ENCODE results near the gene CNPPD1. TPM values are rescaled to one million over a fixed set of nuclear protein-coding genes. Genes with fewer than 3 reads are reported as not detected.

The CNPPD1 gene
- total RNA-seq, 1 experiment from 2014 or later: 35.2 TPM

DNA sequence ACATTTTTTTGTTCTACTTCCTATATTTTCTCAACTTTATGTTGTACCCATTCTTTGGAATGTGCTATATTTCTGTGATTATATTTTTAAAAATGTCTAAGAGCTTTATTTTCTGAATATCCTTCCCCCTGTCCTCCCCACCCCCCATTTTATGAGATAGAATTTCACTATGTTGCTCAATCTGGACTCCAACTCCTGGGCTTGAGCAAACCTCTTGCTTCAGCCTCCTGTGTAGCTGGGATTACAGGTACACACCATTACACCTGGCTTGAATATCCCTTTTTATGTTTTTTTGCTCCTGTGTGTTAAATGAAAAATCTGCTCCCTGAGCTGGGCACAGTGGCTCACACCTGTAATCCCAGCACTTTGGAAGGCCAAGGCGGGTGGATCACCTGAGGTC is 20.7 kb upstream of the CNPPD1 start:
- H3K36me3 ChIP-seq: no peaks in the 10 kb centered on the region
- H3K9me3 ChIP-seq: no peaks in the 10 kb centered on the region
- no peaks in the 10 kb centered on the region; the same call in 1 of the 2 replicates for H3K27me3 ChIP-seq
- no peak for DNase-seq
- no peak overlapping the region for H3K4me3 ChIP-seq

DNA sequence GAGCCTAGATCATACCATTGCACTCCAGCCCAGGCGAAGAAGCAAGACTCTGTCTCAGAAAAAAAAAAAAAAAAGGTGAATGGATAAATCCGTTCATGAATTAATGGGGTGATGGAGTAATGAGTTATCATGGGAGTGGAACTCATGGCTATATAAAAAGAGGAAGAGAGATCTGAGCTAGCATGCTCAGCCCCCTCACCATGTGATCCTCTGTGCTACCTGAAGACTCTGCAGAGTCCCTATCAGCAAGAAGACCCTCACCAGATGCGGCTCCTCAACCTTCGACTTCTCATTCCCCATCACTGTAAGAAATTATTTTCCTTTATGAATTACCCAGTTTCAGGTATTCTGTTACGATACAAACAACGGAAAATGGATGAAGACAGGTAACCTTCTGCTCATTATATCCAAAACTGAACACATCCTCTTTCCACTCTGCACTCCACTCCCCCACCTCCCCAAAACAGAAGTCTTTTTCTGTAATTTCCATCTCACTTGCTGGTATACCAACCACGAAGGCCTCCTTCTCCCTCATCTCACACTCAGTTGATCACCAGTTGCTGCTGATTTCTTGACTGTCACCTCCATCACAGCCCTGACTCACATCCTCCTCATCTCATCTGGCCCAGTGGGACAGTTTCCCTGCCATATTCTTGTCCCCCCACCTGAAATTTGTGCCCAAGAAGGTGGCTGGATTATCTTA is 10.2 kb upstream of the CNPPD1 start:
- no peaks in the 10 kb centered on the region for H3K27me3 ChIP-seq
- H3K4me3 ChIP-seq: no peak overlapping the region
- H3K9me3 ChIP-seq: no peaks in the 10 kb centered on the region
- no peak for DNase-seq
- peaks cover 19% of the 10 kb centered on the region for H3K36me3 ChIP-seq

DNA sequence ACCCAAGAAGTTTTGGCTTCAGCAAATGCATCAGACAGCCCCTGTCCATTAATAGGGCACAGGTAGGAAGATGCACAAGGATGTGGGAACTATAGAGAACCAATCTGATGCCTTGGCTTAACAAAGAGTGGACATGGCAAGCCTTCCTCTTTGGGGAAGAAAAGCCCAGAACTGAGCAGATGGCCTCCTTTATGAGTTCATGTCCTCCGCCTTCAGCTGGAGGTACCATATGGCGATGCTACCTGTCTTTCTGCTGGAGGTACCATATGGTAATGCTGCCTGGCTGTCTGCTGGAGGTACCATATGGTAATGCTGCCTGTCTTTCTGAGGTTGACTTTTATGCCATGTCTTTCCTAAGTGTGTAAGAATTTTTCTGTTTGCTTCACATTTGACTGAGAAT is 7.4 kb upstream of the CNPPD1 start:
- H3K36me3 ChIP-seq: peaks cover 41% of the 10 kb centered on the region
- H3K9me3 ChIP-seq: no peaks in the 10 kb centered on the region
- no peak for DNase-seq
- H3K4me3 ChIP-seq: no peak overlapping the region
- H3K27me3 ChIP-seq: no peaks in the 10 kb centered on the region

DNA sequence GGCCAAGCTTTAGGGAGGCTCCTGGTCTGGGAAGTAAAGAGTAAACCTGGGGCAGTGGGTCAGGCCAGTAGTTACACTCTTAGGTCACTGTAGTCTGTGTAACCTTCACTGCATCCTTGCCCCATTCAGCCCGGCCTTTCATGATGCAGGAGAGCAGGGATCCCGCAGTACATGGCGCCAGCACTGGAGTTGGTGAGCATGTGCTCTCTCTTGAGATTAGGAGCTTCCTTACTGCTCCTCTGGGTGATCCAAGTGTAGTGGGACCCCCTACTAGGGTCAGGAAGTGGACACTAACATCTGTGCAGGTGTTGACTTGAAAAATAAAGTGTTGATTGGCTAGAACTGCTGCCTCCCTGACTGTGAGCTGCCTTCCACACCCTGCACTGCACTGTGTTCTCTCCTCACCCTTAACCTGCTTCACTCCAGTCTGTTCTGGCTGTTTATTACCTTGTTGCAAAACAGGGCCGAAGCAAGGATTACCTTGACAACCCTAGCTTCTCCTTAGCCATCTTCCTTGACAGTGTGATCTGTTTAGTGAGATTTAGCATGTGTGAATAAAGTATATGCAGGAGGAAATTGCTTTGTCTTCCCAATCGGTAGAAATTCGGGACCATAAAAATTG is 6.5 kb upstream of the CNPPD1 start:
- Histone ChIP-seq H3K4me3 (no peak overlapping the region), H3K36me3 (peaks cover 45% of the 10 kb centered on the region), H3K9me3 (no peaks in the 10 kb centered on the region), H3K27me3 (no peaks in the 10 kb centered on the region)
- no peak for DNase-seq

DNA sequence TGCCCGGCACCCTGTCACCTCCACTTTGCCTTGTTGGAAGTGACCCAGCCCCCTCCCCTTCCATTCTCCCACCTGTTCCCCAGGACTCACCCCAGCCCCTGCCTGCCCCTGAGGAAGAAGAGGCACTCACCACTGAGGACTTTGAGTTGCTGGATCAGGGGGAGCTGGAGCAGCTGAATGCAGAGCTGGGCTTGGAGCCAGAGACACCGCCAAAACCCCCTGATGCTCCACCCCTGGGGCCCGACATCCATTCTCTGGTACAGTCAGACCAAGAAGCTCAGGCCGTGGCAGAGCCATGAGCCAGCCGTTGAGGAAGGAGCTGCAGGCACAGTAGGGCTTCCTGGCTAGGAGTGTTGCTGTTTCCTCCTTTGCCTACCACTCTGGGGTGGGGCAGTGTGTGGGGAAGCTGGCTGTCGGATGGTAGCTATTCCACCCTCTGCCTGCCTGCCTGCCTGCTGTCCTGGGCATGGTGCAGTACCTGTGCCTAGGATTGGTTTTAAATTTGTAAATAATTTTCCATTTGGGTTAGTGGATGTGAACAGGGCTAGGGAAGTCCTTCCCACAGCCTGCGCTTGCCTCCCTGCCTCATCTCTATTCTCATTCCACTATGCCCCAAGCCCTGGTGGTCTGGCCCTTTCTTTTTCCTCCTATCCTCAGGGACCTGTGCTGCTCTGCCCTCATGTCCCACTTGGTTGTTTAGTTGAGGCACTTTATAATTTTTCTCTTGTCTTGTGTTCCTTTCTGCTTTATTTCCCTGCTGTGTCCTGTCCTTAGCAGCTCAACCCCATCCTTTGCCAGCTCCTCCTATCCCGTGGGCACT is 5.8 kb upstream of the CNPPD1 start:
- H3K36me3 ChIP-seq: peaks cover 45% of the 10 kb centered on the region
- no peaks in the 10 kb centered on the region for H3K27me3 ChIP-seq

DNA sequence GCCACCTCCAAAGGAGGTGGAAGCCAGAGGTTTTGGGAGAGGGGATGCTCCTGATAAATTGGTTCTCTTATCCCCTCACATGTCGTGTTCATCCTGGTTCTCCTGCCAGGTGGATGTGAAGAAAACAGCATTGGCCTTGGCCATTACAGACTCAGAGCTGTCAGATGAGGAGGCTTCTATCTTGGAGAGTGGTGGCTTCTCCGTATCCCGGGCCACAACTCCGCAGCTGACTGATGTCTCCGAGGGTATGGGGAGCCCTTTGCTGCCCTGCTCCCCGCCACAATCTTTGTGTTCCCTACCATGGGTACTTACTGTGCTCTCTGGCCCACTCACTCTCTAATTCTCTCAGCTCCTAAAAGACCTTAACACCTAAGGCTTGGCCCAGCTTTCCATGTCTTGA is 4.8 kb upstream of the CNPPD1 start:
- DNase-seq: no peak
- no peaks in the 10 kb centered on the region for H3K9me3 ChIP-seq
- no peak overlapping the region for H3K4me3 ChIP-seq
- no peaks in the 10 kb centered on the region for H3K27me3 ChIP-seq
- peaks cover 45% of the 10 kb centered on the region for H3K36me3 ChIP-seq

More for the DNA sequence above, 5.8 kb upstream of the CNPPD1 start:
- no peak for DNase-seq
- Histone ChIP-seq H3K9me3 (no peaks in the 10 kb centered on the region), H3K4me3 (no peak overlapping the region)

DNA sequence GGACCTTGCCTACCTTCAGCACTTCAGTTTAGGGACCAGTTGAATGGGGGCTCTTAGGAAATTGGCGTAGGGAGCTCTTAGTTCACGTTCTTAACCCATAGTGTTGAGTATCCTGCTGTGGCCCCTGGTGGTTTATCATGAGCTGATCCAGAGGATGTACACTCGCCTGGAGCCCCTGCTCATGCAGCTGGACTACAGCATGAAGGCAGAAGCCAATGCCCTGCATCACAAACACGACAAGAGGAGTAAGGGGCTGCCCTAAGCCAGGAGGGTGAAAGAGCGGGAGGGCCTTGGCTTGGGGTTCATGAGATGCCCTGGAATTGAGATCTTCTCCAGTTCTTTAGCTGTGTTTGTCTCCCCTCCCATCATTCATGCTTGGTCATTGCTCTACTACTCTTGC is 4.2 kb upstream of the CNPPD1 start:
- H3K27me3 ChIP-seq: no peaks in the 10 kb centered on the region
- DNase-seq: no peak
- no peak overlapping the region for H3K4me3 ChIP-seq
- no peaks in the 10 kb centered on the region for H3K9me3 ChIP-seq
- H3K36me3 ChIP-seq: peaks cover 45% of the 10 kb centered on the region

DNA sequence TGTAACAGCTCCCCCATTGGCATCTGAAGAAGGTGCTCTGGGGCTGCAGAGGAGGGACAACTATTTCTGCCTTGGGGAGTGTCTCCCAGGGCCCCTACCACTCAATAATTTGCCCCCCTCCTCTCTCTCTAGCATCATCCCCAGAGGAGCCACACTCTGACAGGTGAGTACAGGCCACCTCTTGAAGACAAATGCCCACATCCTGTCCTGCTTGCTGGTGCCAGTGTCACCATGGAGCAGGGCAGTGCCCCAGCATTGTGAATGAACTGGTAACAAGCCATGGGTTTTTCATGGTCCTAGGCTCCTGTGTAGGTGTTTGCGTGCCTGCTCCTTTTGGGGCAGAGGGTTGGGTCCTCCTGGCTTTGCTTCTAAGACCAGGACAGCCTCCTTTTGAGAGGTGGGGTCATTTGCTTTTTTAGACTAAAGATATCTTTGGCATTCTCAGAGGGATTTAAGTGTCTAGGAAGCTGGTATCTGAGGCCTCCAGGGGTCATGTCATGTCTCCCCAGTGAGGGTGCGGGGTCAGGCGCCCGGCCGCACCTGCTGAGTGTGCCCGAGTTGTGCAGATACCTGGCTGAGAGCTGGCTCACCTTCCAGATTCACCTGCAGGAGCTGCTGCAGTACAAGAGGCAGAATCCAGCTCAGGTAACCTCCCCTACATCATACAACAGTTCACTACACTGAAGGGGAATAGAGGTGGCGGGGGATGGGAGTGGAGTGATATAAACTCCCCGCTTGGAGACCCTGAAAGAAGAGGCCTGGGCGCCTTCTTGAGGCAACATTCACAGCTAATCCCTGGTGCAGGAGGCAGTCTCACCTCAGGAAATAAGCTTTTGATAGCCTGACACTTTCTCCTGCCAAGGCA is 3.1 kb upstream of the CNPPD1 start:
- Histone ChIP-seq H3K36me3 (peaks cover 48% of the 10 kb centered on the region), H3K4me3 (no peak overlapping the region; the same call in 1 of the 2 replicates), H3K27me3 (no peaks in the 10 kb centered on the region), H3K9me3 (no peaks in the 10 kb centered on the region)
- DNase-seq: no peak

DNA sequence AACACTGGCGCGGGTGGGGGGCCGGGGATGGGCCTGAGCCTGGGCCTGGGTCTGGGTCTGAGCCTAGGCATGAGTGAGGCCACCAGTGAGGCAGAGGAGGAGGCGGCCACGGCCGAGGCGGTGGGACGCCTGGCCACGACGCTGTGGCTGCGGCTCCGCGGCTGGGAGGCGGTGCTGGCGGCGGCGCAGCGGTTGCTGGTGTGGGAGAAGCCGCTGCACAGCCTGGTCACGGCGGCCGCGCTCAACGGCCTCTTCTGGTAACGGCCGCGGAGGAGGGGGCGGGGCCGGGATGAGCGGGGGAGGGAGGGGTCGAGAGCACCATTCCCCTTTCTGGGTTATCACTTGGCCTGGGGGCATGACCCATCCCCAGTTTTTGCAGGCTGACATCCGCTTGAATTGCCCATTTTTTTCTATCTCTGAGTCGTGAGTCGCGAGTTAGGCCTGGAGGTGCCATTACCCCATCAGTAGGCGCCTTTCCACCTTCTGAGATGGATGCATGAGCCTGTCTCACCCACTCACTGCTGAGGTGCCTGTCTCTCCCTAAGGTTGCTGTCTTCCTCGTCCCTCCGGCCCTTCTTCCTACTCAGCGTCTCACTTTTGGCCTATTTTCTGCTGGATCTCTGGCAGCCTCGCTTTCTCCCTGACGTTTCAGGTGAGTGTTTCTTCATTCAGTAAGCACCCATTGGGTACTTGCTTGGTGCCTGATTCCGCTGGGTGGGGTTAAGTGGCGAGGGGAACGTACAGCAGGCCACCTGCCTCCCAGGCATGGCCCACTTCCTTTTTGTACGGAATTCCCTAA is 1.9 kb upstream of the CNPPD1 start:
- Histone ChIP-seq H3K9me3 (no peaks in the 10 kb centered on the region), H3K27me3 (no peaks in the 10 kb centered on the region), H3K36me3 (peaks cover 56% of the 10 kb centered on the region), H3K4me3 (peak overlapping the region; percentile 98)
- peak; percentile 41 for DNase-seq

DNA sequence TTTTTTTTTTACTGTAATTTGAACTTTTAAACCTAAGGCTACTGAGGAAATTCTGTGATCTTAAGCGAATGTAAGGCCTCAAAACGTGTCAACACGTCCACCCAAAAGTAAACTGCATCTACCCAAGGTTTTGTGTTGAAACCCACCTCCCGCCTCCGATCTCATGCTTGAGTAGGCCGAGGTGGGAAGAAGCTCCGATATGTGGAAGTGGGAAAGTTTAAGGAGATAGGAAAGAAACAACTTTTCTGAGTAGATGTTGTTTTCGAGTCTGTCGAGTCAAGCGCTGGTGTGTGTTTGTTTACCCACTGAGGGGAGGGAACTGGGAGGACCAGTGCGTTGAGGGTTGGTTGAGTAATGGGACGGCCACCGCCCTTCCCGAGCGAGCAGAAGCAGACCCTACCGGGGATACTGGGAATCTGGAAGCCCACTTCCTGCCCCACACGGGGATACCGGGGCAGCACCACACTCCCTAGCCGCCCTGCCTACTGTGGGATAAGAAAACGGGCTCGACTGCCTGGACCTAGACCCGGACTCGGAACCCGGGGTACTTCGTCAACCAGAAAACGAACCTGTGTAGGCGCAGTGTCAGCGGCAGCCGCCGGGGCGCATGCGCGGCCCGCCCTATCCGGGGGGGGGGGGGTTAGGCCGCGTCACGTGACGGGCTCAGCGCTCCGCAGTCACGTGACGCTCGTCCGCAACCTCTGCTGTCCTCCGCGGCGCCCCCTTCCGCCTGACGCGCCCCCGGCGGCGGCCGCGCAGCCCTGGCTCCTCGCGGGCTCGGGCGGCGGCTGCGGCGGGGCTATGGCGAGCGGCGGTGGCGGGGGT is 1.0 kb upstream of the CNPPD1 start, which contains the start of gene RETREG2:
Gene RETREG2, plus strand, starts transcription at position 724 of the 825 bp plus-strand sequence. Its CDS starts 78 bp downstream, at position 802.
- no peaks in the 10 kb centered on the region for H3K9me3 ChIP-seq
- H3K4me3 ChIP-seq: peak within 1 kb of the TSS; percentile 98
- peak; percentile 87 for DNase-seq
- no peaks in the 10 kb centered on the region for H3K27me3 ChIP-seq
- peaks cover 55% of the 10 kb centered on the region for H3K36me3 ChIP-seq

DNA sequence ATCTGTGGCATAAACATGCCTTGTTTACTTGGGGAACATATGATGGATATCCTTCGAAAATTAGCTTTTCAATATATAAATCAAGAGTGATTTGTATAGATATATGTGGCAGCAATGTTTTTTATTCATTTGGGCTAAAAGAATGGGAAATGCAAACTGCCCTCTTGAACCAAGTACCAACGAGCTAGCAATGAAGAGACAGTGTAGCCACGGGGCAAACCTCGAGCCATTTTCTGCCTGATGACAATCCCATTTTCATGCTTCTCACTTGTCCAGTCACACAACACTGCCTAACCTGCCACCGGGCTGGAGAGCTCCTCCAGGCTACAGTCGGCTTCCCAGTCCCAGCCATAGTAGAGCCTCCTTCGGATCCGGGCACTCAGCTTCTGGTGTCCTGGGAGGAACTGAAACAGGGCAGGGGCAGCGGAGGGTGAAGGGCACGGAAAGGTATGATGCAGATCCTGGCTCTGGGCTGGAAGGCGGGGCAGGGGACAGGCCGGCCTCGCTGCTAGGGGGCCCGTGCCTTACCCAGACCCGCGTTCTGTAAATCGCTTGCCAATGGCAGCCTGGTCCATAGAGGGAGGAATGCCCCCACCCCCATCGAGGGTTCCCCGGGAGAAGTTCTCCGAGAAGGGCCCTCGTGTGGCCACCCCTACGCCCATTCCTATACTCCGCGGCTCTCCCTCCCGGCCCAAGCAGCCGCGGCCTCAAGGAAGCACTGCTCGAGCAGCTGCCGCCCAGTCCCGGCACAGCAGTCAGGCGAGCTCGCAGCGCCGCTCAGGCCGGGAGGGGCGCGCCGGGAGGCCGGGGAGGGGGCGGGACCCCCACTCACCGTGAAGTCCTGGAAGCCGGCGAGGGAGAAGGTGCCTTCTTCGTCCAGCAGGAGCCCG is 552 bp downstream of the CNPPD1 start:
- peaks cover 42% of the 10 kb centered on the region for H3K36me3 ChIP-seq
- H3K9me3 ChIP-seq: no peaks in the 10 kb centered on the region
- no peaks in the 10 kb centered on the region for H3K27me3 ChIP-seq
- peak; percentile 49 for DNase-seq
- H3K4me3 ChIP-seq: peak overlapping the region; percentile 98

DNA sequence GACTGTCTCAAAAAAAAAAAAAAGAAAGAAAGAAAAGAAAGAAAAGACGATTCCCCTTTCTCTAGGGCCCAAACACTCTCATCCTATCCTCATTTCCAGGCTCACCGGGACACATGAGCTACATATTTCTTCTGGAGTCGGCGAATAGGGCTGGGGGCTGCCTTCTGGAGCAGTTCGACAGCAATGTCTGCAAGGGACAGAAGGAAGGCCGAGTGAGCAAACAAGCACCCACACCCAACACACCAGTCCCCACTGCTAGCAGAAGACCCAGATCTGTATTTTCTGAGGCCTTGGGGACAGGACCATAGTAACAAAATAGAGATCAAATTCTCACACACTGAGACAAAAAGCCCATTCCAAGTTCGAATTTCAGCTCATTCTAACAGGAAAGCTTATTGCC is 1.2 kb downstream of the CNPPD1 start:
- peak overlapping the region; percentile 98 for H3K4me3 ChIP-seq
- DNase-seq: no peak
- no peaks in the 10 kb centered on the region for H3K27me3 ChIP-seq
- peaks cover 40% of the 10 kb centered on the region for H3K36me3 ChIP-seq
- H3K9me3 ChIP-seq: no peaks in the 10 kb centered on the region

DNA sequence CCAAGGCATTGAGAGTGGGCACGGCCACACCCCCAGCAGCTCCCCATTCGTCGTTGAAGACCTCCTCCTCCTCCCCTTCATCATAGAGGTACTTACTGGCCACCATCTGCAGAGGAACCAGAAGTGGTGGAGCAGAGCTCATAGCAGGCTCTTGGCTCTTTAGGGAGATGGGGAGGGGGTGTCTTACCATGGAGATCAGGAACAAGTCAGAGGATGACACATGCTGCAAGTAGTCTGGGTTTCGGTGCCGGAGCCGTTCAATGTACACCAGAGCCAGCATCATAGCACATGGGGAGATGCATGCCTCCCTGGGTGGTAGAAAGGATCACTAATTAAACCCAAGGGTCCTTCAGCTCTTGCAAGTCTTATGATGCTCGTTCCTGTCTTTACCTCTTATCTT is 1.9 kb downstream of the CNPPD1 start:
- no peaks in the 10 kb centered on the region for H3K27me3 ChIP-seq
- DNase-seq: no peak
- H3K36me3 ChIP-seq: peaks cover 33% of the 10 kb centered on the region
- H3K9me3 ChIP-seq: no peaks in the 10 kb centered on the region
- no peak overlapping the region for H3K4me3 ChIP-seq

DNA sequence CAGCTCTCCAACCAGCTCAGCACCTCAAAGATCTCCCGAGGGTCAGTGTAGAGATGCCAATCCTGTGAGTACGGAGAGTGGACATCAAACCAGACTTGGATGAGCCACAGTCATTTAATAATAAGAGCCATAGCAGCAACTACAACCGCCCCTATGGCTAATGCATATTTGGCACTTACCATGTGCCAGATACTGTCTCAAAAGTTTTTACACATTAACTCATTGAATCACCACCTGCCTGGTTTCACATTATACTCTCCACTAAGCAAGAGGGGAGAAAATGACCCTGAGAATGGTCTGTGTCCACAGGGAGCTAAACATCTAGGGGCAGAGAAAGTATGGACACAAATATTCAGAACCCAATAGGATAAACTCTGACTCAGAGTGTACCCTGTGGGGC is 2.6 kb downstream of the CNPPD1 start:
- H3K4me3 ChIP-seq: no peak overlapping the region
- peaks cover 27% of the 10 kb centered on the region for H3K36me3 ChIP-seq
- no peaks in the 10 kb centered on the region for H3K27me3 ChIP-seq
- H3K9me3 ChIP-seq: no peaks in the 10 kb centered on the region
- DNase-seq: no peak

All from MG63 (cell line).